HepG2 (cell line): Measurements from ENCODE around the gene EIF5A2. TPM values are rescaled to one million over a fixed set of nuclear protein-coding genes. Genes with fewer than 3 reads are reported as not detected.

Experiments used
- ETV6 ChIP-seq: sonication (generic); formaldehyde crosslinking; conservative IDR thresholded peaks from 2 replicates; pipeline ENCODE4 v1.4.0; 2020; ENCODE audit warnings: missing genetic modification reagents
- HDAC1 ChIP-seq: sonication (generic); formaldehyde crosslinking; IDR thresholded peaks from 2 replicates; pipeline ENCODE4 v1.5.1; 2020; ENCODE audit warnings: mild to moderate bottlenecking, missing genetic modification reagents
- MLX ChIP-seq: IDR thresholded peaks from 2 replicates; pipeline ENCODE4 v1.6.1; 2016
- MTA1 ChIP-seq: sonication (generic); formaldehyde crosslinking; IDR thresholded peaks from 2 replicates; pipeline ENCODE4 v1.4.0; 2020; ENCODE audit warnings: missing genetic modification reagents, mild to moderate bottlenecking, borderline replicate concordance
- NFKBIZ ChIP-seq: IDR thresholded peaks from 2 replicates; pipeline ENCODE4 v1.6.1; 2018; ENCODE audit warnings: missing genetic modification reagents, missing compliant biosample characterization
- XBP1 ChIP-seq: sonication (generic); formaldehyde crosslinking; IDR thresholded peaks from 2 replicates; pipeline ENCODE4 v1.5.0; 2020; ENCODE audit warnings: missing genetic modification reagents
- ZBTB8A ChIP-seq: sonication (generic); formaldehyde crosslinking; IDR thresholded peaks from 2 replicates; pipeline ENCODE4 v1.4.0; 2020; ENCODE audit warnings: mild to moderate bottlenecking, low read depth, missing genetic modification reagents, borderline replicate concordance
- ZFP91 ChIP-seq: sonication (generic); formaldehyde crosslinking; IDR thresholded peaks from 2 replicates; pipeline ENCODE4 v1.9.0; 2022; ENCODE audit warnings: missing genetic modification reagents, mild to moderate bottlenecking, borderline replicate concordance
- ZNF121 ChIP-seq: sonication (generic); formaldehyde crosslinking; IDR thresholded peaks from 2 replicates; pipeline ENCODE4 v1.5.0; 2020; ENCODE audit warnings: mild to moderate bottlenecking, missing genetic modification reagents
- ZNF138 ChIP-seq: sonication (generic); formaldehyde crosslinking; IDR thresholded peaks from 2 replicates; pipeline ENCODE4 v1.5.0; 2020; ENCODE audit warnings: mild to moderate bottlenecking, low read depth, missing genetic modification reagents
- ZNF589 ChIP-seq: sonication (generic); formaldehyde crosslinking; conservative IDR thresholded peaks from 2 replicates; pipeline ENCODE4 v1.8.0; 2022; ENCODE audit warnings: mild to moderate bottlenecking, moderate library complexity, missing genetic modification reagents
- ZNF652 ChIP-seq: IDR thresholded peaks from 2 replicates; pipeline ENCODE4 v1.6.1; 2016; ENCODE audit warnings: low read depth, borderline replicate concordance
- ZNF891 ChIP-seq: sonication (generic); formaldehyde crosslinking; IDR thresholded peaks from 2 replicates; pipeline ENCODE4 v1.5.0; 2020; ENCODE audit warnings: mild to moderate bottlenecking, missing genetic modification reagents
- ZSCAN21 ChIP-seq: sonication (generic); formaldehyde crosslinking; IDR thresholded peaks from 2 replicates; pipeline ENCODE4 v1.8.0; 2022; ENCODE audit warnings: mild to moderate bottlenecking, missing genetic modification reagents, moderate library complexity, borderline replicate concordance
- ZSCAN31 ChIP-seq: sonication (generic); formaldehyde crosslinking; IDR thresholded peaks from 2 replicates; pipeline ENCODE4 v1.5.0; 2020; ENCODE audit warnings: low read depth, mild to moderate bottlenecking, missing genetic modification reagents
- ZSCAN5A ChIP-seq: sonication (generic); formaldehyde crosslinking; IDR thresholded peaks from 2 replicates; pipeline ENCODE4 v1.8.0; 2022; ENCODE audit warnings: mild to moderate bottlenecking, missing genetic modification reagents, borderline replicate concordance
- polyA plus RNA-seq, 8 experiments: library from polyadenylated mRNA; depleted of rRNA in 3 of 8; stranded (reverse) in 7 of 8; unstranded in 1 of 8; fragments of >200 nt; fragmentation: Illumina TruSeq in 4 of 8; extraction: Trizol in 4 of 8; gene quantifications; 2 replicates each; pipeline versions ENCODE4 v1.2.1 to v1.2.3, GENCODE V29; 2011 to 2016; ENCODE audit warnings: low read depth in 4 of 8, missing spikeins in 1 of 8, mixed read lengths in 1 of 8; ENCODE audit not compliant: insufficient read depth in 1 of 8
- total RNA-seq, 5 experiments: library from RNA; depleted of rRNA; stranded (reverse); fragments of >200 nt; fragmentation: Illumina TruSeq; extraction: Trizol; gene quantifications; 2 replicates each; pipeline ENCODE4 v1.2.3, GENCODE V29; 2016; ENCODE audit warnings: low read depth in 1 of 5
- TF ChIP-seq, protein P1 (sequence below): sonication (generic); formaldehyde crosslinking; IDR thresholded peaks from 2 replicates; pipeline ENCODE4 v1.4.0; 2020; ENCODE audit warnings: missing genetic modification reagents, borderline replicate concordance
- TF ChIP-seq, protein P2 (sequence below): sonication (generic); formaldehyde crosslinking; conservative IDR thresholded peaks from 2 replicates; pipeline ENCODE4 v1.8.0; 2022; ENCODE audit warnings: missing genetic modification reagents
- TF ChIP-seq, protein P3 (sequence below): sonication (generic); formaldehyde crosslinking; IDR thresholded peaks from 2 replicates; pipeline ENCODE4 v1.8.1; 2023; ENCODE audit warnings: mild to moderate bottlenecking, missing genetic modification reagents, borderline replicate concordance

The EIF5A2 gene
- total and polyA plus RNA-seq, 2 of the 13 experiments (the other 11 are each of a cell fraction or from before 2014, with no cell fraction given), result 3.5 to 9.4 TPM

DNA sequence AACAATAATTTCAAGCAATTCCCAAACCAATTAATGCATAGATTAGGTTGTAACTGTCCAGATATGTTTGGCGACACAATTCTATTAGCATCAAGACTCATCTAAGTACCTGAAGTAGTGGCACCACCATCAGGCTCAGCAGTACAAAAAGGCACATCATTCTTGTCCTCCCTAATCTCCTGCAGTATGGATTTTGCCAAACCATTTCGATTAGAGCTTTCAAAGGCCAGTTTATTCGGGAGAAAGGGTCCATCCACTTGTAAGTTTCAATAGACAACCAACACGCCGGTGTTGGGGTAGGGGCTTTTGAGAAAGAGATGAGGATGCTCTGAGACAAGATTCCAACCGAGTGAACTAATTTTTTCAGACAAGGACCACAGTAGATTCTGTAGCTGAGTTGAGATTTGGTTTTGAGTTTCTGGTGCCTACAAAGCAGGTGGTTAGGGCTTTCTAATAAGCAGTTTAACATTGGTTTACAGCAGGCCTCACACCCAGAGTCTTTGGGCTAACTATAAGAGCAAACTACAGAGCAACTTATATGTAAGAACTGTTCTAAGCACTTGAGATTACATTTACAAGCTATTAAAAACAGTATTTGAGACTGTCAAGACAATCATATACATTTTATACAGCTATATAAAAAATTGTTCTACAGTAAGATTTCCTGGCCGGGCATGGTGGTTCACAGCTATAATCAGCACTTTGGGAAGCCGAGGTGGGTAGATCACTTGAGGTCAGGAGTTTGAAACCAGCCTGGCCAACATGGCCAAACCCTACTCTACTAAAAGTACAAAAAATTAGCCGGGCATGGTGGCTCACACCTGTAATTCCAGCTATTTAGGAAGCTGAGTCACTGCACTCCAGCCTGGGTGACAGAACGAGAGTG, 43.0 kb downstream of the EIF5A2 start (continued):
- TF ChIP-seq HDAC1 (CRISPR knock-in tag), result no peak
- no peak for TF ChIP-seq ZBTB8A (CRISPR knock-in tag)
- TF ChIP-seq MLX (CRISPR knock-in tag), result no peak
- TF ChIP-seq, protein P1, sequence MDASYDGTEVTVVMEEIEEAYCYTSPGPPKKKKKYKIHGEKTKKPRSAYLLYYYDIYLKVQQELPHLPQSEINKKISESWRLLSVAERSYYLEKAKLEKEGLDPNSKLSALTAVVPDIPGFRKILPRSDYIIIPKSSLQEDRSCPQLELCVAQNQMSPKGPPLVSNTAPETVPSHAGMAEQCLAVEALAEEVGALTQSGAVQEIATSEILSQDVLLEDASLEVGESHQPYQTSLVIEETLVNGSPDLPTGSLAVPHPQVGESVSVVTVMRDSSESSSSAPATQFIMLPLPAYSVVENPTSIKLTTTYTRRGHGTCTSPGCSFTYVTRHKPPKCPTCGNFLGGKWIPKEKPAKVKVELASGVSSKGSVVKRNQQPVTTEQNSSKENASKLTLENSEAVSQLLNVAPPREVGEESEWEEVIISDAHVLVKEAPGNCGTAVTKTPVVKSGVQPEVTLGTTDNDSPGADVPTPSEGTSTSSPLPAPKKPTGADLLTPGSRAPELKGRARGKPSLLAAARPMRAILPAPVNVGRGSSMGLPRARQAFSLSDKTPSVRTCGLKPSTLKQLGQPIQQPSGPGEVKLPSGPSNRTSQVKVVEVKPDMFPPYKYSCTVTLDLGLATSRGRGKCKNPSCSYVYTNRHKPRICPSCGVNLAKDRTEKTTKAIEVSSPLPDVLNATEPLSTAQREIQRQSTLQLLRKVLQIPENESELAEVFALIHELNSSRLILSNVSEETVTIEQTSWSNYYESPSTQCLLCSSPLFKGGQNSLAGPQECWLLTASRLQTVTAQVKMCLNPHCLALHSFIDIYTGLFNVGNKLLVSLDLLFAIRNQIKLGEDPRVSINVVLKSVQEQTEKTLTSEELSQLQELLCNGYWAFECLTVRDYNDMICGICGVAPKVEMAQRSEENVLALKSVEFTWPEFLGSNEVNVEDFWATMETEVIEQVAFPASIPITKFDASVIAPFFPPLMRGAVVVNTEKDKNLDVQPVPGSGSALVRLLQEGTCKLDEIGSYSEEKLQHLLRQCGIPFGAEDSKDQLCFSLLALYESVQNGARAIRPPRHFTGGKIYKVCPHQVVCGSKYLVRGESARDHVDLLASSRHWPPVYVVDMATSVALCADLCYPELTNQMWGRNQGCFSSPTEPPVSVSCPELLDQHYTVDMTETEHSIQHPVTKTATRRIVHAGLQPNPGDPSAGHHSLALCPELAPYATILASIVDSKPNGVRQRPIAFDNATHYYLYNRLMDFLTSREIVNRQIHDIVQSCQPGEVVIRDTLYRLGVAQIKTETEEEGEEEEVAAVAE (CRISPR knock-in tag), result no peak
- no peak for TF ChIP-seq ZSCAN31
- no peak for TF ChIP-seq ZSCAN5A (CRISPR knock-in tag)
- TF ChIP-seq MTA1 (CRISPR knock-in tag), result no peak
- no peak for TF ChIP-seq ZNF121
- TF ChIP-seq, protein P2, sequence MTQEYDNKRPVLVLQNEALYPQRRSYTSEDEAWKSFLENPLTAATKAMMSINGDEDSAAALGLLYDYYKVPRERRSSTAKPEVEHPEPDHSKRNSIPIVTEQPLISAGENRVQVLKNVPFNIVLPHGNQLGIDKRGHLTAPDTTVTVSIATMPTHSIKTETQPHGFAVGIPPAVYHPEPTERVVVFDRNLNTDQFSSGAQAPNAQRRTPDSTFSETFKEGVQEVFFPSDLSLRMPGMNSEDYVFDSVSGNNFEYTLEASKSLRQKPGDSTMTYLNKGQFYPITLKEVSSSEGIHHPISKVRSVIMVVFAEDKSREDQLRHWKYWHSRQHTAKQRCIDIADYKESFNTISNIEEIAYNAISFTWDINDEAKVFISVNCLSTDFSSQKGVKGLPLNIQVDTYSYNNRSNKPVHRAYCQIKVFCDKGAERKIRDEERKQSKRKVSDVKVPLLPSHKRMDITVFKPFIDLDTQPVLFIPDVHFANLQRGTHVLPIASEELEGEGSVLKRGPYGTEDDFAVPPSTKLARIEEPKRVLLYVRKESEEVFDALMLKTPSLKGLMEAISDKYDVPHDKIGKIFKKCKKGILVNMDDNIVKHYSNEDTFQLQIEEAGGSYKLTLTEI (CRISPR knock-in tag), result no peak
- no peak for TF ChIP-seq XBP1 (CRISPR knock-in tag)
- no peak for TF ChIP-seq ETV6 (CRISPR knock-in tag)
- TF ChIP-seq ZSCAN21 (CRISPR knock-in tag), result no peak
- no peak for TF ChIP-seq ZNF138 (CRISPR knock-in tag)
- TF ChIP-seq, protein P3, sequence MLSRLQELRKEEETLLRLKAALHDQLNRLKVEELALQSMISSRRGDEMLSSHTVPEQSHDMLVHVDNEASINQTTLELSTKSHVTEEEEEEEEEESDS (CRISPR knock-in tag), result no peak
- TF ChIP-seq ZNF891 (CRISPR knock-in tag), result no peak
- TF ChIP-seq ZFP91 (CRISPR knock-in tag), result no peak
- no peak for TF ChIP-seq NFKBIZ (CRISPR knock-in tag)
- TF ChIP-seq ZNF652 (CRISPR knock-in tag), result no peak
- TF ChIP-seq ZNF589 (CRISPR knock-in tag), result no peak
